SIG-M5 treated with dmso at 0.1 percent for 504 hours (cell line): ENCODE measurements around the gene SHROOM1.
"Not testable (repeated sequence)": the region's sequence is repeated elsewhere in the genome, so short reads cannot be mapped to it uniquely, and the experiment has no call there.

ENCODE experiments used
- DNase-seq: peaks from one replicate; lab custom pipeline; 2025; ENCODE audit not compliant: unreplicated experiment; lab: John Stamatoyannopoulos, UW

The SHROOM1 gene, protein sequence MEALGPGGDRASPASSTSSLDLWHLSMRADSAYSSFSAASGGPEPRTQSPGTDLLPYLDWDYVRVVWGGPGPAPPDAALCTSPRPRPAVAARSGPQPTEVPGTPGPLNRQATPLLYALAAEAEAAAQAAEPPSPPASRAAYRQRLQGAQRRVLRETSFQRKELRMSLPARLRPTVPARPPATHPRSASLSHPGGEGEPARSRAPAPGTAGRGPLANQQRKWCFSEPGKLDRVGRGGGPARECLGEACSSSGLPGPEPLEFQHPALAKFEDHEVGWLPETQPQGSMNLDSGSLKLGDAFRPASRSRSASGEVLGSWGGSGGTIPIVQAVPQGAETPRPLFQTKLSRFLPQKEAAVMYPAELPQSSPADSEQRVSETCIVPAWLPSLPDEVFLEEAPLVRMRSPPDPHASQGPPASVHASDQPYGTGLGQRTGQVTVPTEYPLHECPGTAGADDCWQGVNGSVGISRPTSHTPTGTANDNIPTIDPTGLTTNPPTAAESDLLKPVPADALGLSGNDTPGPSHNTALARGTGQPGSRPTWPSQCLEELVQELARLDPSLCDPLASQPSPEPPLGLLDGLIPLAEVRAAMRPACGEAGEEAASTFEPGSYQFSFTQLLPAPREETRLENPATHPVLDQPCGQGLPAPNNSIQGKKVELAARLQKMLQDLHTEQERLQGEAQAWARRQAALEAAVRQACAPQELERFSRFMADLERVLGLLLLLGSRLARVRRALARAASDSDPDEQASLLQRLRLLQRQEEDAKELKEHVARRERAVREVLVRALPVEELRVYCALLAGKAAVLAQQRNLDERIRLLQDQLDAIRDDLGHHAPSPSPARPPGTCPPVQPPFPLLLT

DNA sequence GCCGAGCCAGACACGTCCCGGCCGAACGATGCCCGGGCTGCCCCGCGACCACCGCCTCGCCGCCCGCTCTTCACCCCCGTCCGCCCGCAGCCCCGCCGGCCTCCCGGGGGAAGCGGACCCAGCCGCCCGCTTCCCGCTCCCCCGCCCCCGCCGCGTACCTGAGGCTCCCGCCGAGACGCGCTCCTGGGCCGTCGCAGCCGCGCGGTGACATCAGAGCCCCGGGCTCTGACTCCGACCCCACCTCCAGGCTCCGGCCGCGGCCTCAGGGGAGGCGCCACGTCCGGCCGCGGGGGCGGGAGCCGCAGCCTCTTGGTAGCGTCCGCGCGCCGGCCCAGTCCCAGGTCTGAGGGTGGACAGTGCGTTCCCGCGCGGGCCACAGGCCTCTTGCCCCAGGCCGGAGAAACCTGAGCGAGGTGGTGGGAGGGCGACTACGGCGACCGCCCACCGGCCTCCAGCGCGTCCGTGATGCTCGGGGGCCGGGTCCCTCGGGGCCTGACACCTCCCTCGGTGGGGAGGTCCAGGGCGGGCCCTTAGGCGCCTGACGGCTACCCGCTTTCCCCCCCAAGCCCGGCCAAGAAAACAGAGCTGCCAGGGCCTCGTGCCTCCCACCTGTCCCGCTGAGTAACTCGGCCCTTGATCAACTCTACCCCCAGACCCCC, at the start of gene SHROOM1:
Gene SHROOM1, minus strand, starts transcription at position 212 of the 659 bp plus-strand sequence. CDS start 4,507 bp downstream, outside the sequence.
- DNase-seq = no peak

DNA sequence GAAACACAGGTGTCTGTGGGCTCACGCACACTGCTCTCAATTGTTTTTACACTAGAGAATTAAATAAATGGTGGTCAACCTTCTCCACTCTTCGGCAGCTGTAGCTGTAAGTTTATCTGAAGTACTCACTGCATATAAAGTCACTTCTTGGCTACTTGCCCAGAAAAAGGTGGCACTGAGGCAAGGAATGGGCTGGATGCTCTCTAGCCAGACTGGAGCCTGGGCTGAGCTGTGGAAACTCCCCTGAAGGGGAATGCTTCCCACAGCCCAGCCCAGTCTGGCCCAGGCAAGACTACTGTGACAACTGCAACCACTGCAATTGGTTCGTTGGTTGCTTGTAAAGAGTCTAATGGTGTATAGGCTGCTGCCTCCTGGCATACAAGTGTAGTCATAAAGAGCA, 47.5 kb upstream of the SHROOM1 start:
- no peak for DNase-seq

DNA sequence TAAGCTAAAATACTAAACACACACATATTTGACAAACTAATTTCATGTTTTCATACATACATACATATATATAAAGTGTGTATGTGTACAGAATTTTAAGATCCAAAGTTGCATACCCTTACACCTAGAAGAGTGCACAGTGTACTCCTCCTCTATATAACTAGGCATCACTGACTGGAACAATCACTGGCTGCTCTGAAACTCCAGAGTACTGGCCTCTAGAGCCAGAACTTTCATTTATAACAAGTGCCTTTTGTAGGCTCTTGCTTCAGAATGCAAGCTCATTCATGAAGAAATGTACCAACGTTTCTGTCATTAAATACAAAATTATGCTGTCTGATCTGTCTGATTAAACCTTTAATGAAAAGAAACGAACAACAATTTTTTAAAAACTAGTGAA, 47.0 kb upstream of the SHROOM1 start:
- DNase-seq = no peak

DNA sequence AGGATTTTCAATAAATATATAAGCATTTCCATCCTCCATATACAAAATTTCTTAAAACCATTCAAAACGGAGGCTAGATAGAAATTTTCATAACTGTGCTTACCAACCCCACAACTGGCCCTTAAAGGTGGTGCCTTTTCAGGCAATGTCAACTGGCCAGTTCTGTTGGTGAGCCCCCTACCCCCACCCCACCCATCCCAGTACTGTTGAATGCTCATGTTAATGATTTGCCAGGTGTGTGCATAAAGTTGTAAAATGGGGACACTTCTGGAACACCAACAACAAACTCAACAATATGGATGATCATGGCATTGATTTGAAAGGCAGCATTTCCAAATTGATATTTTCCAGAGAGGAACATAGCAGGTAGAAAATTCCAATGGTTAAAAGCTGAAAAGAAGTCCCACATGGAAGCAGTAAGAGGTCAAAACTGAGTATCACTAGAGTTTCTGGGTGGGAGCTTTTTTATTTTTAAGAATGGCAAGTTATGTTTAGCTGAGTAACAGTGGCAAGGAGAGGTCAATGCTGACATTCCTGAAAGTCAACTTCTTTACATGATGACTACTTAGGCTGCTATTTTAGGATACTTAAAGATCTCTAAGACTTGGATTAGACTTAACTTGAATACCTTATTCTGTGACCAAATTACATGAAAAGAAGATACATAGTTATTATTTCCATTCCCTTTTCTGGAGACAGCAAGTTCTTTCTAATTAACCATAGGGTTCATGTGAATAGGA, 45.7 kb upstream of the SHROOM1 start:
- no peak for DNase-seq

DNA sequence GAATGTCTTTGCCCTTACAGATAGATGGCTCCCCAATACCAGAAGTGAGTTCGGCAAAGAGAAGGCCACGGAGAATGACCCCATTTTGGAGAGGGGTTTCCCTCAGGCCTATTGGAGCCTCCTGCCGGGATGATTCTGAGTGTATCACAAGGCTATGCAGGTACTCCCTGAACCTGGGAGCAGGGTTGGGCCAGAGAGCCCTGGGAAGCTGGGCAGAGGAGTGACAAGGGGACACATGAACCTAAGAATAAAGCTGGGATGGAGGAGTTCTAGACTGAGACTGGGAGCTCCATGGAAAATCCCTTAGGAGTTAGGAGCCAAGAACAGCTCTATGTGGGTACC, 43.5 kb upstream of the SHROOM1 start:
- DNase-seq = no peak

DNA sequence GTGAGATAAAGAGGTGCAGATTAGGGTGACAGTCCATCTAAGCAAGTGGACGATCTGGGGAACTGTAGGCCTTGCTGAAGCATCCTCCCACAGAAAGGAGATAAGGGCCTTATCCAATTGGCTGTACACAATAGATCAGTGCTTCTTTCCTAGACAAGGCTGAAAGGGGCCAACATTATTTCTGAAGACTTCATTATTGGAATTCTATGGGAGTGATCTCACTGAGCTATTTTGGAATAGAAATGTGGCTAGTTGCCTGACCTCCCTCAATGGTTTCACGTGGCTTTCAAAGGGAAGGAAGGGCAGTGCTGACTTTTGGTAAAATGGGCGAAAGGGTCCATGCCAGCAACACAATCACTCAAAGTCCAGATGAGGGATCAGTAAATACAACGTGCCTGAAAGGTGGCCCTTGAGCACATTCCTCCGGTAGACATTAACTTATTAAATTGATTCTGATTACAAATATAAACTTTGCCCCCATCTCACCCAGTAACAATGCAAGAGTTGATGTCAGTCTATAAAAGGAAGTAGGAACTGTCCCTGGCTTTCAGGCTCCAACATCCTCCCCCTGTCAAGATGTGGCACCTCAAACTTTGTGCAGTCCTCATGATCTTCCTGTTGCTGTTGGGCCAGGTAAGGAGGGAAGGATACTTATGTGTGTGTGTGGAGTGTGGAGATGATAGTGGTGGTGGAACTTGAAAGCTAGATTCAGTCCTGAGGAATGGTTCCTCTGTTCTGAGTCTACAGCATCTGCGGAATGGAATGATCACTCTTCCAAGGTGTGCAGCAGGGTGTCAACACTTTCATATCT, 42.9 kb upstream of the SHROOM1 start, which contains the start of gene LEAP2:
Gene LEAP2, plus strand, starts transcription at position 550 of the 811 bp plus-strand sequence. Its CDS starts 27 bp downstream, at position 577.
- DNase-seq = no peak

DNA sequence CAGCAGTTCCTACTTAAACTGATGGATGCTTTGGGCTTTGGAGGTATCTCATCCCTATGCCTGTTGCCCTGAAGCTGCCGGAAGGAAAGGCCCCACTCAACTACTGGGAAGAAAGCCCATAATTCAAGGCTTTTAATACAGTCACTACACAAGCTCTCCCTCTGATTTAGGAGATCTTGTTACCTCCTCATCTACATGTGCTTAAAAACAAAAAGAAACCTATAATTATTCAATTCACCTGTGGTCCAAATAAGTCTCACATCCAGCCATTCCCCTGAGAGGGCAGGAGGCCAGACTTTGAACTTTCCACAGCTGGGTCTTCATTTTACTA, 42.3 kb upstream of the SHROOM1 start:
- no peak for DNase-seq

DNA sequence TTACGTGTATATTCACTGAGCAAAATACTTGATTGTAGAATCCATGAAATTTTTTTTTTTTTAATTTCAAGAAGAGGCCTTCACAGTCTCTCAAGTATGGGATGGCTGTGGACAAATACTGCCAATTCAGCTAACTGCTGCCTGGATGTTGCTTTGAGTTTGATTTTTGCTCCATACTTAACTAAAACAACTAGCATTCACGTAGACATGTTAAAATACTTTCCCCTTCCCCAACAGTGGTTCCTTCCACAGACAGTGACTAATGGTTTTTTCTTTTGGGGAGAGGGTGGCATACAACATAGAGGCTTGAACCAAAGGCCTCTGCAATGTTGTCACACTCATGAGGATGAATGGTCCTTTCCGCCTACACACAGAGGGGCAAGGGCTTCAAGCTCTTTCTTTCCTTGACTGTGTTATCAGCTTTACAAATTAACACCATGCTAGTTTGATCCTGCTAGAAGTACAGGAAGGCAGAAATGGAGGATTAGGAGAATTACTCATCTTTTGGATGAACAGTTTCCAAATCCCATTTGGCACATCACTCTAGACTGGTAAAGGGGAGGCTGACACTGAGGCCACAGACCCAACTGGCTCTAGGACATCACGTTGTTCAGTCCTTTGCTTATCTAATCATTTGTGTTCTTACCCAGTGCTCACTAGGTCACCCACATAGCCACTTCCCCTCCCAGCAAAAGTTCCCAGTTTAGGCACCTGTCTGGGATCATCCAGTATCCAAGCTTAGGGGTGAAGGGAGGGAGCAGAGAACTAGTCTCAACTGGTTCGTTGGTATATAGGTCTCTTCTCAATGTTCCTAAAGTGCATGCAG, 41.2 kb upstream of the SHROOM1 start:
- DNase-seq = no peak

DNA sequence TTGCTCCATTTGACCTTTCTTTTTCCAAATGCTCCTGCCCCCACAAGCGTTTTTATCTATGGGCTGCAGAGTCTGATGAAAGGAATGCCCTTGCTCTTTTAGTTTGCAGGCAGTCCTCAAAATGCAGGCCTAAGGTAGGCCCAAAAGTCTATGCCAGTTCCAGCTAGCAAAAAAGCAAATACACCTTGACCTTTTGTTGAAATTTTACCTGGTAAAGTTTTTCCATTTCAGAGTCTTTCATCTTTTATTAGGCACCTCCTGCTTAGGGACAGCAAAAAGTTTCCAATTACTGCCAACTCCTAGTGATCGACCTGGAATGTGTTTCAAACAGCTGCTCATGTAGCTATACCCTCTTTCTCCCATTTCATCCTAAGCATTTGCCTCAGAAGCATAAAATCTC, 40.4 kb upstream of the SHROOM1 start:
- no peak for DNase-seq

DNA sequence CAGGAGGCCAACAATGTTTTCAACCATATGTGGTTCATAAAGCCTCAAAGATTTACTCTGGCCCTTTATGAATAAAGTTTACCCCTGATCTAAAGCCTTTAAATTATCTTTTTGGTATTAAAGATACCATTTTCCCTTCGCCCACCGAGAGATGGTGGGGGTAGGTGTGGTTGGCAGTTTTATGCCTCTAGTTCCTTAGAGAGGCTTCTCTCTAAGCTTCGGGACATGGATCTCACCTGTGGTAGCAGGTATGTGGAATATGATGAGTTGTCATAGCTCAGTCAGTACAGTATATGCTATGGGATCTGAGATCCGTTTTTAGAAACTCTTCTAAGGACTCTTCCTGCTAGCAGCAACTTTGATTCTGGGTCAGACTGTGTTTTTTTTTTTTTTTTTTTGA, 38.3 kb upstream of the SHROOM1 start:
- DNase-seq = no peak

DNA sequence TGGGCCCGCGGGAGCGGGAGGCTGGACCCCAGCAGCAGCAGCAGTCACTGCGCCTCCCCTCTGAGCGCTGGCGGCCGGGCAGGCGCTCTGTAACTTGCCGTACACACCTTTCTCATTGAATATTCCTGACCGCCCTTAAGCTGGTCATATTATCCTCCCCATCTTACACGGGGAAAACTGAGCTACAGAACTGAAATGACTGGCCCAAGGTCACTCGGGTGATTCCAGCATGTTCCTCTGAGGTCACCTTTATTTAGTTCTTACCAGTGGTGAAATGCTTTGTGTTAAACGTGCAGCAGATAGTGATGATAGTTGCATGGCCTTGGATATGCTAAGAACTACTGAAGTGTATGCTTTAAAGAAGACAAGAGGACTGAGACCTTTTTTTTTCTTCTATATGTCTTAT, 36.6 kb upstream of the SHROOM1 start:
- DNase-seq = no peak

DNA sequence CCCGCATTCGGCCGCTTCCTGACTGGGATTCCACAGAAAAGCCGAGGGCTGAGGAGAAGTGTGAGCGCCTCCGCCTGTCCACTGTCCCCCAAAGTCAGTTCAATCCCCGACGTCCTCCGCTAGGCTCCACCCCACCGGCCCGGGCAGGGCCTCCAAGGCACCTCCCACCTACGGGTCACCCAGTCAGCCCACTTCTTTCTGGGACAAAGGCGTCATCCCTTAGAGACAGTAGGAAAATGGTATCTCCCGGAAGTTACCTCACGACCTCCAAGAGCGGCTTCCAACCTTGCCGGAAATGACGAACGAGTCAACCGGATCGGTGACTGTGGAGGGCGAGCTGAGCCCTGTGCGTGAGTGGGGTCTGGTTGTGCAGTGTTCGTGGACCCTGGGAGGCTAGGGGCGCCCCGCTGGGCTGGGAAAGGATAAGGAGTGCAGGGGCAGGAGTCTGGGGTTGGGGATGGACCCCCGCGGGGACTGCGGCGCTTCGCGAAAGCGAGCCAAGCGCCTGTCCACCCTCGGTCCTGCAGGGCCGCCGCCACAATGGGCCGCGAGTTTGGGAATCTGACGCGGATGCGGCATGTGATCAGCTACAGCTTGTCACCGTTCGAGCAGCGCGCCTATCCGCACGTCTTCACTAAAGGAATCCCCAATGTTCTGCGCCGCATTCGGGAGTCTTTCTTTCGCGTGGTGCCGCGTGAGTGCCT, 36.0 kb upstream of the SHROOM1 start, which contains the start of the genes GDF9 and UQCRQ:
Gene GDF9, minus strand, starts transcription at position 128 of the 704 bp plus-strand sequence. CDS start 1,936 bp downstream, outside the sequence.
Gene UQCRQ, plus strand, starts transcription at position 301 of the 704 bp plus-strand sequence. Its CDS starts 240 bp downstream, at position 541.
- peak; percentile 99 for DNase-seq

DNA sequence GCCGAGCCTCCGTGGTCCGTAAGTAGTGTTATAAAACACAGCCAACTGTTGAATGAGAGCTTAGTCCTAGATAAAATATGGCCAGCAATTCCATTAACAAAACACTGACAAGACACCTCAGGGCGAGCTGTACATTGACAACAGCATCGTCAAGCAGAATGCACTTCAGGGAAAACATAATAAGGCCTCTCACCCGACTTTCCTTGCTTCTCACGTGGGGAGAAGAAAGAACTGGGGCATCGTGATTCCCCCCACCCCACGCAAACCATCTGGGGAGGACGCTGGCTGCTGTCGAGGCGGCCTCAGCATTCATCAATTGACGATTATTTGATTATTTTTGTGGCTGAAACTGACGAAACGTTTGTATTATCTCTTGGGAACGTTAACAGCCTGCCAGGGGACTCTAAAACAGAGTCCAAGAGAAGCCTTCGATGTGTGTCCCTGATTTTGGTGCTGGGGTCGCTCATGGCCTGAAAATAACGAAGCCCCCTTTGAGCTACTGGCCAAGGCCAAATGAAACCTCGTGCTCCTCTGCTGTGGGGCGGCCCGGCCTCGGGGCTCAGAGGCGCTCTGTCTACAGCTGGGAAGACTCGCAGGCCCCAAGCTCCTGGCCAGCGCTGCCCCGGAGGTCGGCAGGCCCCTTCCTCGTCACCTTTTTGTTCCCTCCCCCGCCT, 35.4 kb upstream of the SHROOM1 start:
- no peak for DNase-seq

DNA sequence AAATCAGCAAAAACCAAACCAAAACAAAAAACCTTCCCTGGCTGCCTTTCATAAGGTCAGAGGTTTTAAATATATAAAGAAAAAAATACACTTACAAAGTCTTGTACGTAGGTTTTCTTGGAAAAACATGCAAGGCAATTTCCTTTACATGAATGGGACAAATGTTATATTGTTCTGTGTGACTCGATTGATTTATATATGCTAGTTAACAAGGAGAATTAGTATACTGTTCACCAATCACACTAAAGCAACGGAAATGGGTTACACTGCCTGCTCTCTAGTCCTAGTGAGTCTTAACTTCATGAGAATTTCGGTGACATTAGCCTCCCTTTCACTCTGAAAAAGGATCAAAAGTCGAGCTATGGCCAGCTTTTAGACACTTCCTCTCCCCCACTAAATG, 30.3 kb upstream of the SHROOM1 start:
- DNase-seq = no peak

DNA sequence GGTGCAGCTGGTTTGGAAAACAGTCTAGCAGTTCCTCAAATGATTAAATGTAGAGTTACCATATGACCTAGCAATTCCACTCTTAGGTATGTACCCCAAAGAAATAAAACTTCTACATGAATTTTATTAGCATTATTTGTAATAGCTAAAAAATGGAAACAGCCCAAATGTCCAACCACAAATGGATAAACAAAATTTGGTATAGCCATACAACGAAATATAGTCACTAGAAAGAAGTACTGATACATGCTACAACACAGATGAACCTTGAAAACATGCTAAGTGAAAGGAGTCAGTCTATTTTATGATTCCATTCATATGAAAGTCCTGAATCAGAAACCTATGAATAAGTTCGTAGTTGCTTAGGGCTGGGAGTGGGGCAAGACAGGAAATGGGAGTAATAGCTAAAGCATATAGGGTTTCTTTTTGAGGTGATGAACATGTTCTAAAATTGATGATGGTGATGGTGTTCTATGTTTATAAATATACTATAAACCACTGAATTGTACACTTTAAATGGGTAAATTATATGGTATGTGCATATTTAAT, 29.5 kb upstream of the SHROOM1 start:
- DNase-seq = no peak

DNA sequence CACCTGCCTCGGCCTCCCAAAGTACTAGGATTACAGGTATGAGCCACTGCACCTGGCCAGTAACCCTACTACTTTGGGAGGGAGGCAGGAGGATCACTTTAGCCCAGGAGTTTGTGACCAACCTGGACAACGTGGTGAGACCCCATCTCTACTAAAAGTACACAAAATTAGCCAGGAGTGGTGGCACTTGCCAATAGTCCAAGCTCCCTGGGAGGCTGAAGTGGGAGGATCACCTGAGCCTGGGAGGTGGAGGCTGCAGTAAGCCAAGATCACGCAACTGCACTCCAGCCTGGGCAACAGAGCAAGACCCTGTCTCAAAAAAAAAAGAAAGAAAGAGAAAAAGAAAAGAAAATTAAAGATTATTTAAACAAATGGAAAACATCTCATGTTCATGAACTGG, 25.6 kb upstream of the SHROOM1 start:
- DNase-seq = no peak

DNA sequence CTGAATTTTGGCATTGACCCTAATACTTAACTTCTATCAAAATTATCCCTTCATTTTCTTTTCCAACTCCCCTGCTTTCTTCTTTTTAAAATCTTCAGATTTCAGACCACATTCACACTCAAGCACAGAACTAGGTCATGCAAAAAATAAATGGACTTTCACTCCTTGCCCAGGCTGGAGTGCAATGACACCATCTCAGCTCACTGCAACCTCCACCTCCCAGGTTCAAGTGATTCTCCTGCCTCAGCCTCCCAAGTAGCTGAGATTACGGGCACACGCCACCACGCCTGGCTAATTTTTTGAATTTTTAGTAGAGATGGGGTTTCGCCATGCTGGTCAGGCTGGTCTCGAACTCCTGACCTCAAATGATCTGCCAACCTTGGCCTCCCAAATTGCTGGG, 24.5 kb upstream of the SHROOM1 start:
- DNase-seq = not testable (repeated sequence)

DNA sequence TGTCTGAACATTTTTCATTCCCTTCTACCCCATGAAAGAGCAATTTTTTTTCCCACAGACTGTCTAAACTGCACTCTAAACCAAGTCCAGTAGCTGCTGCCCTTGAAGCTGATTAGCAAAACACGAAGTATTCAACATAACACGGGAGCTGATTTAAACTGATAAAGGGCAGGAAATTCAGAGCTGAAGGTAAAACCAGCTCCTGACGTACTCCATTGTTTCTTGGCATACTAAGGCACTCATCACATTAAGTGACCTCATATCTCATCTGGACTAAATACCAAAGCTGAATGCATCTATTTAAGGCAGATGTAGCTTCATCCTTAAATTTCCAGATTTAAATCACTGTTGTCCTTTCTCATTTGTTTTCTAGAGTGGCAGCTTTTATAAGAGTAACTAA, 23.9 kb upstream of the SHROOM1 start:
- DNase-seq = no peak
